Activated CD4-positive, alpha-beta T cell treated with anti-CD3 and anti-CD28 coated beads, Interleukin-10, Interleukin-2, amounts not matched to agents 100 ng/mL and 50 ng/mL, durations not matched to agents 16 hours and 8 hours (primary cell): Measurements from ENCODE around the gene MAPK8.

Source experiments
- DNase-seq: peaks from one replicate; pipeline ENCODE4 v3.0.0-alpha.2; 2020

Gene MAPK8

DNA sequence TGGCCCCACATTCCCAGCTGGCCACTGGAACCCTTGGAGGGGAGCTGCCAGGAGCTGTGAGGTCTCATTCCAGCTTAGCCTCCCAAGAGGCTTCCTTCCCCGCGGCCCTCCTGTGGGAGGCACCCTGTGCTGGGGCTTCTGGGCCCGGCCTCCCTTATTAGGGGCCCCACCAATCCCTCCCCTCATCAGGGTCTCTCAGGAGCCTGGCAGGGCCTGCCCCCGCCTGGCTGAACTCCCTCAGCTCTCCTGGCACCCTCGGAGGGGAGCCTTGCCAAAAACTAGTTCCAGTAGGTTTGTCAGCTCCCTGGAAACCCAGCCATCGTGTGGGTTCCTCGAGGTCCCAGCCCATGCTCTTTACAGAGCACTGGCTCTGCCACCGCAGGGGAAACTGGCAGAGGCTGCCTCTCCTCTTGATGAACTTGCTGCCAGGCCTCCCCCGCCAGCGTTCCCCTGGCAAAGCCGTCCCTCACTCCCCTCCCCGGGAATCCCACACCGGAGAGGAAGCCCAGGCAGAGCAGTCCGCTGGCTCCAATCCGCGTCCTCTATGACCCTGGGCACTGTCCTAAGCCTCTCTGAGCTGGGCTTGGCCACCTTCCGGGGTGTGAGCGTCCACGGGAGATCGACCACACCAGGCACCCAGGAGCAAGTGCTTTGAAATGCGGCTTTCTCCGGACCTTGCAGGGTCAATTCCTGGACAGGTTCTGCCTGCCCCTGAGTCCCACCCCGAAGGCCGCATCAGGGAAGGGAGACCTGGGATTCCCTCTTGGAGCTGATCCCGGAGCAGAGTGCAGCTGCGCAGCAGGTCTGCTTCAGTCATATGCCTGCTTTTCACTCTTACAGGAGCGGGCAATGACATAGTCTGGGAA lies 158.6 kb downstream of the MAPK8 start:
- no peak for DNase-seq

DNA sequence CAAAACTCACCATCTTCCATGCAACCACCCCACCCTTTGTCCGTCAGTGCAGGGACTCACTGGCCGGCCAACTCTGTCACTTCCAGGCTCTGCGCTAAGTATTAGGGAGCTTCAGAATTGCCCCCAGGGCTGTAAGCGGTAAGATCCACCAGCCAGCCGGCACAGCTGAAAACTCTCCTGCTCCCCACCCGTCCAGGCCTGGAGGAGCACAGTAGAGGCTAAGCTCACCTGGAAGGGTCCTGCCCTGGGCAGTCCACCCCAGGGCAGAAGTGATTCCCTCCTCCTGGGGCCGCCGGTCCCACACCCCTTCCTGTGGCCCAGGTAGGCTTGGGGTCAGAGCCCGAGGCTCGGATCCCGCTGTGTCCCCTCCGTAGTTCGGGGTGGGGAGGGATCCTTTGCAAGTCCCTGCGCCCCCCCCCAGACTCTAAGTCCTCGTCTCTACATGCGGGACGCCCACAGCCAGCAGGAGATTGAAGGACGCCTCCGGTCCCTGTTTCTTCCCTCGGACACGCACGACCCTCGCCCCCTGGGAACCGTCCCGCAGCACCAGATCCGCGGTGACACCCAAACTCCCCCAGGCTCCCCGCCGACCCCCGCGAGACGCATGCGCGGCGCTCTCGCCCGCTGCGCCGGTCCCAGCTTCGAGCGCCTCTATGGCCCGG lies 159.5 kb downstream of the MAPK8 start:
- no peak for DNase-seq

DNA sequence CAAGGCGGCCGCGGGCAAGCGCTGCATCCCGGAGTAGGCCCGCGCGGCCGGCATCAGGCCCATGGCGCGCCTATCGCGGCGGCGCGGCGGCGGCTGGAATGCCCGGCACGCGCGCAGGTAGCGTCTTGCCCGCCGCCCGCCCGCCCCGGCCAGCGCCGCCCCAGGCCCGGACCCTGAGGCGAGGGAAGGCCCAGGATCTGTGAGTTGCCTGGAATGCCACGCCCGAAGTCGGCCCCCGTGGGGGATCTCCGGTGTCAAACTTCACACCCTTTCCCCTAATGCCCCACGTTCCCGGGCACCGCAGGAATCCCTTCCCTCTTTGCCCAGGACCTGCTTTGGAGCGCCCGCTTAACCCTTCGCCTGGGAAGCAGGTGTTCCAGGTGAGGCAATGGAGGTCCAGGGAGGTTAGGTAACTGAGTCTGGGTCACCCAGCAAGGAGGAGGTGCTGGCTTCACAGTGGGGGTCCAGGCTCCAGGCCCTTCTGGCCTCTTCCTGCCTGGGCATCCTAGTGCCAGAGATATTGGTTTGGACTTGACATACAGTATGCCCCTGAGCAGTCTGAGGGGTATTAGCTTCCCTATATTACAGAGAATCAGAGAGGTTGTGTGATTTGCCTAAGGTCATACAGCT lies 160.2 kb downstream of the MAPK8 start:
- no peak for DNase-seq

DNA sequence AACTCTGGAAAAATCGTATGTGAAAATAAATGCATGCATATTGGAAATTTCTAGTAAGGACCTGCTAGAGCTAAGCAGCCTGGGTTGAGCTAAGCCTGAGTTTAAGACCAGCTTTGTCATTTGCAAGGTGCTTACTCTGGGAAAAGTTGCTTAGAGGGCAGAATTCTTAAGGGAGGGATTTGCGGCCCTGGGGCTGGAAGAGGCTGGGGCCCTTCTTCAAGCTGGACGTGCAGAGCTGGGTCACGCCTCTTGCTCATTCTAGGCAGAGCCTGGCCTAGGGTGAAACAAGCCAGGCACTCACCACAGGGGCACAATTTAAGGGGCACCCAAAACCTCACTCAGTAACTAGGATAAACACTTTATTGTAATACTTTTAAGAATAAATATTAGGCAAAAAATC lies 161.2 kb downstream of the MAPK8 start:
- DNase-seq = no peak

DNA sequence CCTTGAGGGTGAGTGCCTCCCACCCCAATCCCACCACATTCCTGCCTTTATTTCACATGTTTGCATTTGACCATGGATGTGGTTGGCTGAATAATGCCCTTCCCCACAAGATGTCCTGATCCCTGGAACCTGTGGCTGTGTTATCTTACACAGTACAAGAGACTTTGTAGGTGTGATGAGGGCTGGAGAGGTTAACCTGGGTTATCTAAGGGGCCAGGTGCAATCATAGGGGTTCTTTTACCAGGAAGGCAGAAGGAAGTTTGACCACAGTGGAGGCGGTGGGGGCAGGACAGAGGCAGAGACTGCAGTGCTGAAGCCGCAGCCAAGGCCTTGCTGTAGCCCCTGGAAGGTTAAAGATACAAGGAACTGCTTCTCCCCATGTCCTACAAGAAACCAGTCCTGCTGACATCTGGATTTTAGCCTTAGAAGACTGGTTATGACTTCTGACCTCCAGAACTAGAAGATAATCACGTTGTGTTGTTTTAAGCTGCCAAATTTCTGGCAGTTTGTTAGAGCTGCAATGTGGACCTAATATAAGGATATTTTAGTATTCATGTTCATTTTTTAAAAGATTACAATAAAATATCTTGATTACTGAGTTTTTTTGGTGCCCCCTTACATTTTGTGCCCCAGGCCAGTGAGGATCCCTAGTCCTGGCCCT lies 161.8 kb downstream of the MAPK8 start:
- no peak for DNase-seq

DNA sequence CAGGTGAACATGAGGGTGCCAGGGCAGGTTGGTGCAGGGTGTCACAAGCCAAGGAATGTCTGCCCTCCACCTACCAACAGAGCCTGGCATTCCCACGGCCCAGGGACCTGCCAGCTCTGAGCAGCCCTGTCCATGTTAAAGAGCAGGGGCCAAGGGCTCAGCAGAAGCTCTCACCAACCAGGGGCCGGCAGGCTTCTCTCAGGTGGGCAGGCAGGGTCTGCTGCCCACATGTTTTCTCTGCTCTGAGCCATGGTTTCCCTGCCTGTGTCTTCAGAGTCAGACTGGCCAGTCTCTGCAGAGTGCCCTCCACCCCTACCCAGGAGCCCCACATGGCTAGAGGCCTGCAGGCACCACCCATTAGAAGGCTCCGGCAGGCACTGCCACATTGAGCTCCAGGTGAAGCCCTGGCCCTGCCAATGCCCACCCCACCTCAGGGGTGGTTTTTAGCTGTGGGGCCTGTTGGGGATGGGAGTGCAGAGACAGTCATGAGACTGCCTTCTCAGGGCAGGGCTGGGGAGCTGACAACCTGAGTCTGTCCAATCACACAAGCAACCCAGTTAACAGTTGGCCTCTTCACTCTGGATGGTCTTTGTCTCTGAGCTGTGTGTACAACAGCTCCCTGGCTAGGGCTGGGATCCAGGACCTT lies 162.5 kb downstream of the MAPK8 start:
- DNase-seq = no peak

DNA sequence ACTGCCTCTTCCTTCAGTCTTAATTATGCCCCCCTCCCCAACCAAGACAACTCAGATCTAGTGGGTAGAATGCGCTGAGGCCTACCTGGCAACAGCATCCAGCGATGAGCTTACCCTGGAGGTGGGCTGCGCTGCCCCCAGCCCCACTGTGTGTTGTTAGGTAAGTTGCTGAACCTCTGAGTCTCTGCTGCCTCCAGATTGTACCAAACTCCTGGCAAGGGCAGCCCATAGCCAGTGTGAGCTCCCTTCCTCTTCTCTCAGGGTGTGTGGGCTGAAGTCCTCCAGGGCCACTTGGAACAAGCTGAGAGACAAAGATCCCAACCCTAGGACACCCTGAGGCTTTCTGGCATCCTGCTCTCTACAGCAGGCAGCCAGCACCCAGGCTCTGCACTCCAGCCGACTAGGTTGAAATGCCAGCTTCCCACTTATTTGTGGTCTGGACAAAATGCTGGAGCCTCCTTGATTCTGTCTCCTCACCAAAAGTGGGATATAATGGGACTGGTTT lies 163.1 kb downstream of the MAPK8 start:
- no peak for DNase-seq

DNA sequence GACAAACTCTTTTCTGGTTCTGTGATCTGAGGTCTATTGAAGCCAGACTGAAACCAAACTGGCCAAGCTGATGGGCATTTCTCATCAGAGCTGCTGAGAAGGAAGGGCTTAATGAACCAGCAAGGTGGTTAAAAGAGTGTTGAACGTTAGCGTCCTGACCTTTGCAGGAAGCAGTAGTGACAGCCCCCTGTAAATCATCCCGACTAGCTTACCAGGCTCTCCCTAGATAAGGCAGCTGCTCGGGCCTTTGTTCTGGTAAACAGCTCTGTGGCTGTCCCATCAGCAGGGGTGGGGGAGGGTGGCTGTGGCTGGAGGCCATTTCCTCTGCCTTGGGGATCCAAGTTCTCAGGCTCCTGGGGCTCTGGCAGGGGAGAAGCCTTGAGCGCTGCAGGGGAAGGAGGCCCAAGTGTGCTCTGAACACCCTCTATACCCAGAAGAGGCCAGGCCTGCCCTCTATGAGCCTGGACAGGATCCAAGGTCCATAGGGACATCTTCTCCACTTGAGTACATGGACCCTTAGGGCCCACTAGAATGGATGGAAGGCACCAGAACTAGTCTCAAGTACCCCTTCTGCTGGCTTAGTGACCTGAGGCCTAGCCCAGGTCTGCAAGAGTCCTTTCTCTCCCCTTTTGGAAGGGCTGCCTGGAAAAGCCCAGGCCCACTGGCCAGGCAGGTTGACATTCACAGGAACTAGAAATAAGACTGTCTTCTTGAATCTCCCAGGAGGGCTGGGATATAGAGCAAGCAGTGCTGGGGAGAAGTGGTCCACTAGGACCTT lies 163.8 kb downstream of the MAPK8 start:
- DNase-seq = no peak

DNA sequence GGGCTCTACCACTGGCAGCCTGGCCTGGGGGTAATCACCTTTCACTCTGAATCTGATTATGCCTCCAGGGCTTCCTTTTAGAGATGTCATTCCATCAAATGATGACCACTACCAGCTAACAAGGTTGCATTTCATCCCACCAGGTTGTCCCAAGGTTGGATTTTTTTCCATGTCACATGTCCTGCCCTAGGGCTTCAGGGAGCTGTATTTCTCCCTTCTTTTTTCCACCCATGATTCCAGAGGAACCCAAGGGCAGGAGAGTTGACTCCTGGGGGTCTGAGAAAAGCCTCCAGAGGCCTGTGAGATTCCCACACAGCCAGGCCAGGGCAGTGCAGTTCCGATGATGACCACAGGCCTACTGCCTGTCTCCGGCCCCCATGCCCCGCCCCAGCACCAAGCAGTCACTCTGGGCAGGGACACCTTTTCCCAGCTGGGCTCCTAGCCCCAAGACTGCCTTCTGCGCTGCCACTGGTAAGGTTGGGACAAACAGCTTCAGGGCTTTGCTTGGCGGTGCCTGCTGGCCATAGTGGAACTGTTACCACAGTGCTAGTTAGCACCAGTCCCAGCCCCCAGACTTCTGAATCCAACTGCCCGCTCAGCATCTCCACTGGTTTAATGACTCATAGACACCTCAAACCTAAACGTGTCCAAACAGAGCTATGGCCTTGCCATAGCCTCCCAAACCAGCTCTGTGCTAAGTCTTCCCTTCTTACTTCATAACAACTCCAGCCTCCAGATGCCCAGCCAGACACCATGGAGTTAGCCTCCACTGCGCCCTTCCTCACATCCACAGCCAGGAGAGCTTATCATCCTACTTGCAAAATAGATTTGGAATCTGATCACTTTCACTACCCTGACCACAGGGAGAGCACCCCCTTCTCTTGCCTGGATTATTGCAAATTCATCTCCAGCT lies 164.7 kb downstream of the MAPK8 start:
- no peak for DNase-seq

DNA sequence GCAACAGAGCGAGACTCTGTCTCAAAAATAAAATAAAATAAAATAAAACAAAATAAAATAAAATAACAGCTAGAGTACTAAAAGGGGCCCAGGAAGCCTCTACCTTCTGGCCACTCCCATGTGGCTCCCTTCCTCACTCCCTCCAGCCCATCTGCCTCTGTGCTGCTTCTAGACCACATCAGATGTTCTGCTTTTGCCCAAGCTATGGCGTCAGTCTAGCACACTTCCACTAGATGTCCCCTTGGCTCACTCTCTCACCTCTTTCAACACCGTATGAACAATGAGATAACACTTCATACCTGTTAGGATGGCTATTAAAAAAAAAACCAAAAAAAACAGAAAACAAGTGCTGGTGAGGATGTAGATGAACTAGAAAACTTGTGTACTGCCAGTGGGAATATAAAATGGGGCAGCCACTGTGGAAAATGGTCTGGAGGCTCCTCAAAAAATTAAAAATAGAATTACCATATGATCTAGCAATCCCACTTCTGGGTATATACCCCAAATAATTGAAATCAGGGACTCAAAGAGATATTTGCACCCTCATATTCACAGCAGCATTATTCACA lies 166.1 kb downstream of the MAPK8 start:
- DNase-seq = no peak

DNA sequence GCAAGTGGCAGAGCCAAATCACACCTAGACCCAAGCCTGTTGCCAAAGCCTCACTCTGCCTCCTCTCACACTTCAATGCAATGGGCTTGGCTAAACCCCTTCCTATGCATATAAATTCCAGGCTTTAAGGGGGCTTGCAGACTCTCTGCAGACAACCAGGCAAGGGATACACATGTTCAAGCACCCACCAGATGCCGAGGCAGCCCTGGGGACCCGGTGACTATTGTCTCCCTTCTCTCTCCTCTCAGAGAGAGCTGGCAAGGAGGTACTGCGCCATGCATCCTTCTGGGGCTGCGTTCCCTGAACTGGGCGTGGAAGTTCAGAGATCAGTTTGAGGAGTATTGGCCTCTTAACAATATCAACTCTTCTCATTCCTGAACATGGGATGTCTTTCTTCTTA lies 167.2 kb downstream of the MAPK8 start:
- no peak for DNase-seq

DNA sequence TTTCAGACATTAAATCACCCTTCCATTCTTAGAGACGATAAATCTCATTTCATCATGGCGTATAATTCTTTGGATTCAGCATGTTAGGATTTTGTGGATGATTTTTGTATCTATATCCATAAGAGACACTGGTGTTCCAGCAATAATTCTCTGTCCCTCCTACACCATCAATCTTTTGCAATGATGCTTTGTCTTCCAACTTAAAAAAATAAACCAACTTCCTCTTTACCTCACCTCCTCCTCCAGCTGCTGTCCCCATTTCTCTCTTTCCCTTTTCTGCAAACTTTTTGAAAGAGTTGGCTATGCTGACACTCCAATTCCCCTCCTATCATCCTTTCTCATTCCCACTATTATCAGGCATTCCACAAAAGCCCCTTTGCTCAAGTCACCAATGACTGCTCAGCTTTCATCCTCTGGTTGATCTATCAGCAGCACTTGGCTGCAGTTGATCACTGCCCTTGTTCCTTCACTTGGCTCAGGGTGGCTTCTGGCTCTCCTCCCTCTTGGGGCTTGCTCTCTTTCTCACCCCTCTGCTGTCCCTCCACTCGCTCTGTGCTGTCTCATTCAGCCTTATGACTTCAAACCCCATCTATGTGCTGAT lies 168.4 kb downstream of the MAPK8 start:
- DNase-seq = no peak

DNA sequence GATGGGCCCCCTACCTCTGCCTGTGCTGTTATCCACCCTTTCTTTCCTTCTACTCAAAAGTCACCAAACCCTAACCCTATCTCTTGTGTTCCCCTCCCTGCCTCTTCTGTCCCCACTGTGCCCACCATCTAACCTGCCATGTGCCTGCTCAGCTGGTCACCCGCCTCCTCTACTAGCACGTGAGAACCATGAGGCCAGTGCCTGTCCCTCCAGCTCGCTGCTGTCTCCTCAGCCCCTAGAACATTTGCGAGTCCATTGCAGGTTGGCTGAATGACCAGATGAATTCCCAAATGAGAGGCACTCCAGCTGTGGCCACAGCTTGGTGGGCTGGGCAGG lies 169.4 kb downstream of the MAPK8 start:
- no peak for DNase-seq

DNA sequence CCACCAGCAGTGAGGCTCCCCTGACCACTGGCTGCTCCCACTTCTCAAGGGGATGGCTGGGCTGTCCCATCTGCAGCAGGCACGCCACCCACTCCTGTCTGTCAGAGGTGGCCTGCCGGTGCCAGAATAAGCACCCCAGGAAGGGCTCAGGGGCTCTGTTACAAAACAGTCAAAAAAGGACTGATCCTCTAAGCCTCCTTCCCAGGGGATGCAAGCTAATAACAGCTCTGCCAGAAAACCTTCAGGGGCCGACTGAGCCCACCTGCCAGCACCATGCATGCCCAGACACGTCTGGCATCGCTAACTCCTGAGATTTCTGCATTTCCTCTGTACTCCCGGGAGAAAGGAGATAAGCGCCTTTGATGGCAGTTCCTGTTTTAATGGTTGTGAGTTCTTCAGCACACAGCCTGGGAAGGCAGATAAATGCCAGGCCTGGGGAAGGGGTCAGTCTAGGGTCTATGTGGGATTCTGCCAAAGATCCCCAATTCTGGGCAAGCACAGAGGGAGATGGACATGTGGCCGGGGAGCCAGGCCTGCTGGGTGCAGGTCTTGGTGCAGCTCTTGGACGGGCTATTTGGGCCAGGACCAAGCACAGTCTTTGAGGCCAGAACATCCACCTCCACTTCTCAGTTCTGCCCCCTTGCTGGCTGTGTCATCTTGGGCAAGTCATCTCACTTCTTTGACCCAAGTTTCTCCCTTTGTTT lies 170.0 kb downstream of the MAPK8 start:
- no peak for DNase-seq

DNA sequence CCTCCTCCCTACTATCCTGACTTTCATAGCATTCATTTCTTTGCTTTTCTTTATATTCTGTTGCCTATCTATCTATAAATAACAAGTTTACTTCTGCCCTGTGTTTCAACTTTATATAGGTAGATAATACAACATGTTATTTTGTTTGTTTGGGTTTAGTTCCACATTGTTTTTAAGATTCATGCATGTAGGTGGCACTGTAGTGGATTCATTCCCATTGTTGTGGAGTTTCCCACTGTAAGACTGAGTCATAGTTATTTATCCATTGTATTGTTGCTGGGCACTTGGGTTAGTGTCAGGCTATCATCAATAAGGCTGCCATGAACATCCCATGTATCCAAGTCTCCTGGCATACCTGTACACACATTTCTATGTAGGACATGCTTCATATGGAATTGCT lies 170.7 kb downstream of the MAPK8 start:
- no peak for DNase-seq

DNA sequence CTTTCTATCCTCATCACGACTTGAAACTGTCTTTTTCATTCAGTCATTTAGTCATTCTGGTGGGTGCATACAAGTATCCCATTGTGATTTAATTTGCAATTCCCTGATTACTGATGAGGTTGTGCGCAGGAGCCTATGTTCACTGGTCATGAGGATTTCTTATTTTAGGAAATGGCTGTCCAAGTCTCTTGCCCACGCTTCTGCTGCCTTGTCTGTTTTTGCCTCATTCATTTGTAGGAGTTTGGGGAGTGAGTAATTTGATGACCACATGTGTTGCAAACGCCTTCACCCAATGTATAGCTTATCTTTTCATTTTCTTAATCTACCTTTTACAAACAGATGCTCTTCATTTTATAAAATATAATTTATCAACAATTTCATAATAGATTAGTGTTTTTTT lies 171.1 kb downstream of the MAPK8 start:
- no peak for DNase-seq

DNA sequence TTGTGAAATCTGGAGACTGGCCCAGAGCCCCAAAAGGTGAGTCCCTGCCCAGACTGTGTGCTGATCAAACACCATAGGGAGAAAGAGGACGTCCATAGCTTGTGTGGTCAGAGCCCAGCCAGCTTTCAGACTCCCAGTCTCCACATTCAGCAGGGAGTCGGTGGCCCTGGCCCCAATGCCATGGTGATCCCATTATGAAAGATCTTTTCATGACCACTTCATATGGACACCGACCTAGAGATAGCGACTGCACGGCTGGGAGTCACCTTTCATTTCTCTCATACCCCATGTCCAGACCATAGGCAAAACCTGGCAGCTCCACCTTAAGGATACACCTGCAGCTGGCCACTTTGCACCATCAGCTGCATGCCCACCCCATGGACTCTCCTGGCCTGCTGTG lies 172.0 kb downstream of the MAPK8 start:
- DNase-seq = no peak

DNA sequence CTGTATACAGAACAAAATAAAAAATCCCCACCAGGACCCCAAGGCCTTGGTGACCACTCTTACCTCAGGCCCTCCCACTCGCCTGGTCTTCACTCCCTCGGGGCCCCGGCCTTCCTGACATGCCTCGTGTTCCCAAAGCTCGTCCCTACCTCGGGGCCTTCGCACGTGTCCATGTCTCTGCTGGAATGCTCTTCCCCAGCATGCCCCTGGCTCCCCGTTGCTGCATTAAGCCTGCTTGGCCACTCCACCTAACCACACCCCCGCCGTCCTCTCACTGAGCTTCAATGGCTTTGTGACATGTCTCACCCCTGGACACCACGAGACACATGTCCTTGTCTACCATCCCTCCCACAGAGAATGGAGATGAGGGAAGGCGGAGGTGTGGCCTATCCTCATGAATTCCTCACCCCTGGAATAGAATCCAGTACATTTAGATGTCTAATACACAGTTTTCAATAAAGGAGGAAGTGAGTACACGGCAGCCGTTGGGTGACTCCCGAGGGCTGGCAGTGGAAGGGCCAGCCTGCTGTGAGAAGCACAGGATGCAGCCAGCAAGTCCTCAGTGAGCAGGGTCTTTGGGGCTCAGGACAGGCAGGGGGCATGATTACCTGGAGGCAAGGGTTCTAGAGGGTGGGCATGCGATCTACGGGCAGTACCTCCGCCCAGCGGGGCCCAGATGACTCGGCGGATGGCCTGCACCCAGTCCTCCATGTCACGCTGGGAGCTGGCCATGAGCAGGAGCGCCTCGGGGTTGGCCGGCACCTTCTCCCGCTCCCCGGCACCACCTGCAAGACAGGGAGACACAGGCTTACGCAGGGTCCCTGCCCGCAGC lies 172.7 kb downstream of the MAPK8 start:
- DNase-seq = no peak
